Activated CD4-positive, alpha-beta T cell treated with anti-CD3 and anti-CD28 coated beads, Interleukin-2, amount 50 U/mL, for 4 hours (primary cell): Measurements from ENCODE around the gene ARHGAP32.

Source experiments
- DNase-seq, 2 experiments: peaks; one replicate each; pipeline ENCODE4 v3.0.0-alpha.2; 2020

Gene ARHGAP32

GRCh38 chr11:128947773-128948172 lies 244.4 kb downstream of the ARHGAP32 start:
- no peak for DNase-seq

GRCh38 chr11:128946648-128947047 lies 245.5 kb downstream of the ARHGAP32 start:
- no peak for DNase-seq

GRCh38 chr11:128943428-128943976 lies 248.6 kb downstream of the ARHGAP32 start:
- DNase-seq: no peak

- no peak for DNase-seq
Measured at GRCh38 chr11:128942817-128943427, 249.2 kb downstream of the ARHGAP32 start, which contains the start of gene TP53AIP1. Gene TP53AIP1, minus strand, starts transcription at chr11:128942871. Its CDS starts 5,053 bp downstream, at chr11:128937818.

GRCh38 chr11:128942272-128942612 lies 249.9 kb downstream of the ARHGAP32 start:
- DNase-seq: no peak

GRCh38 chr11:128941573-128942271 lies 250.4 kb downstream of the ARHGAP32 start:
- no peak for DNase-seq

- DNase-seq: no peak
Measured at GRCh38 chr11:128941110-128941509, 251.0 kb downstream of the ARHGAP32 start.

- no peak for DNase-seq
Measured at GRCh38 chr11:128940603-128941002, 251.5 kb downstream of the ARHGAP32 start.

GRCh38 chr11:128940156-128940555 lies 252.0 kb downstream of the ARHGAP32 start:
- DNase-seq: no peak

GRCh38 chr11:128939591-128939990 lies 252.5 kb downstream of the ARHGAP32 start:
- no peak for DNase-seq

GRCh38 chr11:128938156-128938885 lies 253.8 kb downstream of the ARHGAP32 start:
- no peak for DNase-seq

- DNase-seq: no peak
Measured at GRCh38 chr11:128937480-128937879, 254.6 kb downstream of the ARHGAP32 start.

- DNase-seq: no peak
Measured at GRCh38 chr11:128936606-128937251, 255.4 kb downstream of the ARHGAP32 start.

GRCh38 chr11:128934926-128935325 lies 257.2 kb downstream of the ARHGAP32 start:
- no peak for DNase-seq

GRCh38 chr11:128934351-128934750 lies 257.8 kb downstream of the ARHGAP32 start:
- DNase-seq: no peak

- DNase-seq: no peak
Measured at GRCh38 chr11:128933481-128934178, 258.5 kb downstream of the ARHGAP32 start.

GRCh38 chr11:128931668-128932067 lies 260.5 kb downstream of the ARHGAP32 start:
- DNase-seq: no peak

GRCh38 chr11:128931066-128931465 lies 261.1 kb downstream of the ARHGAP32 start:
- no peak for DNase-seq

- no peak for DNase-seq
Measured at GRCh38 chr11:128929991-128930390, 262.1 kb downstream of the ARHGAP32 start.

GRCh38 chr11:128929468-128929867 lies 262.7 kb downstream of the ARHGAP32 start:
- DNase-seq: no peak

GRCh38 chr11:128928400-128928799 lies 263.7 kb downstream of the ARHGAP32 start:
- no peak for DNase-seq

- no peak for DNase-seq
Measured at GRCh38 chr11:128927683-128928336, 264.3 kb downstream of the ARHGAP32 start.
